Measurements from ENCODE around the gene MEIS3.

Gene MEIS3

GRCh38 chr19:47435883-47436417 is 16.6 kb upstream of the MEIS3 start:
- DNase-seq (ENCODE audit: low read depth in 2 of 2): no peak

GRCh38 chr19:47435196-47435595 is 15.9 kb upstream of the MEIS3 start:
- no peak for DNase-seq (ENCODE audit: low read depth in 2 of 2)

- no peak for DNase-seq (ENCODE audit: low read depth in 2 of 2)
Measured at GRCh38 chr19:47434088-47434487, 14.8 kb upstream of the MEIS3 start.

GRCh38 chr19:47433121-47433520 is 13.8 kb upstream of the MEIS3 start:
- no peak for DNase-seq (ENCODE audit: low read depth in 2 of 2)

GRCh38 chr19:47432499-47432898 is 13.2 kb upstream of the MEIS3 start:
- no peak for DNase-seq (ENCODE audit: low read depth in 2 of 2)

GRCh38 chr19:47432091-47432490 is 12.8 kb upstream of the MEIS3 start:
- no peak for DNase-seq (ENCODE audit: low read depth in 2 of 2)

- DNase-seq (ENCODE audit: low read depth in 2 of 2): no peak
Measured at GRCh38 chr19:47430041-47430802, 10.9 kb upstream of the MEIS3 start.

GRCh38 chr19:47429140-47429793 is 9.9 kb upstream of the MEIS3 start:
- no peak for DNase-seq (ENCODE audit: low read depth in 2 of 2)

GRCh38 chr19:47428177-47428894 is 9.0 kb upstream of the MEIS3 start:
- DNase-seq (ENCODE audit: low read depth in 2 of 2): peak; percentile 58 to 84

- DNase-seq (ENCODE audit: low read depth in 2 of 2): peak in 1 of 2 donors; percentile 11
Measured at GRCh38 chr19:47427241-47428176, 8.2 kb upstream of the MEIS3 start.

- DNase-seq (ENCODE audit: low read depth in 2 of 2): no peak
Measured at GRCh38 chr19:47423203-47423882, 4.0 kb upstream of the MEIS3 start.

- no peak for DNase-seq (ENCODE audit: low read depth in 2 of 2)
Measured at GRCh38 chr19:47422417-47423163, 3.3 kb upstream of the MEIS3 start.

- DNase-seq (ENCODE audit: low read depth in 2 of 2): no peak
Measured at GRCh38 chr19:47421844-47422395, 2.6 kb upstream of the MEIS3 start.

- no peak for DNase-seq (ENCODE audit: low read depth in 2 of 2)
Measured at GRCh38 chr19:47421244-47421786, 2.0 kb upstream of the MEIS3 start.

GRCh38 chr19:47419789-47420188 is 462 bp upstream of the MEIS3 start:
- DNase-seq (ENCODE audit: low read depth in 2 of 2): no peak

GRCh38 chr19:47418692-47419029 is 666 bp downstream of the MEIS3 start:
- DNase-seq (ENCODE audit: low read depth in 2 of 2): no peak

- DNase-seq (ENCODE audit: low read depth in 2 of 2): no peak
Measured at GRCh38 chr19:47417746-47418691, 1.3 kb downstream of the MEIS3 start.

GRCh38 chr19:47417107-47417745 is 2.1 kb downstream of the MEIS3 start:
- DNase-seq (ENCODE audit: low read depth in 2 of 2): no peak
